A172 (cell line): ENCODE data around the gene PAPSS1. TPM values are rescaled to one million over a fixed set of nuclear protein-coding genes. Genes with fewer than 3 reads are reported as not detected.

Experiments
- total RNA-seq: library from RNA; depleted of rRNA; stranded (reverse); fragments of >200 nt; shearing (Covaris generic); gene quantifications from 2 replicates; pipeline ENCODE4 v1.2.3, GENCODE V29; 2014; rRNA removed

The PAPSS1 gene
- total RNA-seq, 1 experiment from 2014 or later: 62.3 TPM

Other genes with a start within 250 kb of the PAPSS1 start
- gene SGMS2, start 104.7 kb upstream of the PAPSS1 start, total RNA-seq: 29.4 and 50.3 TPM in 2 replicates
- gene CYP2U1, start 211.3 kb upstream of the PAPSS1 start, total RNA-seq: 13.1 and 15.7 TPM in 2 replicates